ENCODE data around the gene AP2B1.

- TF ChIP-seq, protein P1, sequence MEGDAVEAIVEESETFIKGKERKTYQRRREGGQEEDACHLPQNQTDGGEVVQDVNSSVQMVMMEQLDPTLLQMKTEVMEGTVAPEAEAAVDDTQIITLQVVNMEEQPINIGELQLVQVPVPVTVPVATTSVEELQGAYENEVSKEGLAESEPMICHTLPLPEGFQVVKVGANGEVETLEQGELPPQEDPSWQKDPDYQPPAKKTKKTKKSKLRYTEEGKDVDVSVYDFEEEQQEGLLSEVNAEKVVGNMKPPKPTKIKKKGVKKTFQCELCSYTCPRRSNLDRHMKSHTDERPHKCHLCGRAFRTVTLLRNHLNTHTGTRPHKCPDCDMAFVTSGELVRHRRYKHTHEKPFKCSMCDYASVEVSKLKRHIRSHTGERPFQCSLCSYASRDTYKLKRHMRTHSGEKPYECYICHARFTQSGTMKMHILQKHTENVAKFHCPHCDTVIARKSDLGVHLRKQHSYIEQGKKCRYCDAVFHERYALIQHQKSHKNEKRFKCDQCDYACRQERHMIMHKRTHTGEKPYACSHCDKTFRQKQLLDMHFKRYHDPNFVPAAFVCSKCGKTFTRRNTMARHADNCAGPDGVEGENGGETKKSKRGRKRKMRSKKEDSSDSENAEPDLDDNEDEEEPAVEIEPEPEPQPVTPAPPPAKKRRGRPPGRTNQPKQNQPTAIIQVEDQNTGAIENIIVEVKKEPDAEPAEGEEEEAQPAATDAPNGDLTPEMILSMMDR (IDR thresholded peaks at IDR 0.05): no peak
- TF ChIP-seq POLR2A (IDR thresholded peaks at IDR 0.05): no peak
These were observed 8.1 kb upstream of the AP2B1 start for GRCh38 chr17:35578929-35579432.

Measured in heart left ventricle (tissue), 13 donors.